Transverse colon (tissue), 4 donors: ENCODE data around the gene ABCC9.

ENCODE experiments used
- CTCF ChIP-seq, 5 experiments: fragments of 200-600 bp in 3 of 5; fragments of 450-650 bp in 2 of 5; sonication (generic) in 3 of 5; IDR thresholded peaks; 1 replicate in 2 of 5; 2 replicates in 3 of 5; pipeline ENCODE4 v1.5.1; 2016 to 2017; ENCODE audit warnings: antibody characterized with exemption in 5 of 5, inconsistent platforms in 3 of 5, mild to moderate bottlenecking in 2 of 5, moderate library complexity in 1 of 5
- POLR2A ChIP-seq: fragments of 450-650 bp; IDR thresholded peaks from one replicate; pipeline ENCODE4 v1.6.1; 2016; ENCODE audit warnings: antibody characterized with exemption, mild to moderate bottlenecking, moderate library complexity
- POLR2AphosphoS5 ChIP-seq, 3 donors: sonication (generic); formaldehyde crosslinking; IDR thresholded peaks; one replicate each; pipeline ENCODE4 v1.6.1; 2016; ENCODE audit warnings: antibody characterized with exemption in 3 of 3

DNA sequence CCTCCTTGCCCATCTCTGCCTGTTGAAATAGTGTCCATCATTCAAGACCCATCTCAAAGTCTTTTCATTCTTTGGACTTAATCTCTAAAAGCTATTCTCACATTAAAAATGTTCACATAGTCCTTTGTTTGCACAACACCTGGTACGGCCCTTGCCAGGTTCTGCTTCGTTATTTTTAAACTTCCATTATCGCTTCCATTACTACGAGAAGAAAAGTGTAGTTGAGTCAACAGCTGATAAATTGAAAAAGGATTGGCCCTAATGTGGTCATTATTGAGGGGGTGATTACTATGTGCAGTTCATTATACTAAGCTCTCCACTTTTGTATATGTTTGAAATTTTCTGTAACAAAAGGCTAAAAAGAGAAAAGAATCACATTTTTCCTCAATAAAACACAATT is 184.5 kb downstream of the ABCC9 start:
- TF ChIP-seq POLR2A (no peak), CTCF (IDR thresholded peaks at IDR 0.05) (no peak), POLR2AphosphoS5 (IDR thresholded peaks at IDR 0.05) (no peak)
